HCT116 (cell line): ENCODE measurements around the gene SEMA3E. TPM values are rescaled to one million over a fixed set of nuclear protein-coding genes. Genes with fewer than 3 reads are reported as not detected.

Source experiments
- ATAC-seq: fragments of 200-7000 bp; cut with Tn5 transposase; 2 replicates; pipeline ENCODE4 v1.9.1; 2020; ENCODE audit warnings: mild to moderate bottlenecking, moderate library complexity
- BruUV-seq: library from RNA; stranded (reverse); fragments of 400-500 nt; replicated peaks from 2 replicates; lab custom pipeline; 2021; lab: Mats Ljungman, UMichigan
- CTCF ChIA-PET: fragments of 300-600 bp; sonication (Branson Sonifier 250); formaldehyde crosslinking; loops from one replicate; lab custom pipeline; 2021; ENCODE audit warnings: antibody characterized with exemption; lab: Charles Lee
- POLR2A ChIA-PET: fragments of 300-600, 350-600 bp; sonication (Branson Sonifier 250); formaldehyde crosslinking; loops from one replicate; lab custom pipeline; 2021; ENCODE audit warnings: antibody characterized with exemption; lab: Charles Lee
- RAD21 ChIA-PET, 2 experiments: fragments of 300-600 bp; sonication (Branson Sonifier 250); formaldehyde crosslinking; loops; one replicate each; lab custom pipeline; 2023; ENCODE audit warnings: low total read pairs in 2 of 2; ENCODE audit not compliant: uncharacterized antibody in 2 of 2, unreplicated experiment in 2 of 2, low non-redundant PET in 1 of 2; lab: Charles Lee
- DNase-seq: peaks from one replicate; pipeline ENCODE4 v3.0.0-alpha.2; 2010; ENCODE audit warnings: low read depth, low spot score
- H2AFZ ChIP-seq: fragments of 200-600 bp; shearing (Covaris generic), sonication (generic); 2 replicates; pipeline ENCODE4 v1.6.1; 2017; ENCODE audit warnings: low read depth, mixed run types, mixed read lengths, antibody characterized with exemption, low read length; ENCODE audit not compliant: poor library complexity, severe bottlenecking
- H3K27ac ChIP-seq: 2 replicates; pipeline ENCODE4 v1.5.1; 2012; ENCODE audit warnings: low read depth, low read length
- H3K27me3 ChIP-seq: fragments of 200-600 bp; sonication (generic); 2 replicates; pipeline ENCODE4 v1.6.1; 2016; ENCODE audit warnings: mixed run types, low read length, mixed read lengths; ENCODE audit not compliant: insufficient read depth
- H3K36me3 ChIP-seq, 2 experiments: fragments of 200-500 bp in 1 of 2; fragments of 200-600 bp in 1 of 2; sonication (Bioruptor generic) in 1 of 2; sonication (generic) in 1 of 2; 2 replicates each; pipeline versions ENCODE4 v1.5.1 to v1.6.1; 2014 to 2016; ENCODE audit warnings: low read length in 2 of 2, inconsistent platforms in 1 of 2, mixed read lengths in 1 of 2, mixed run types in 1 of 2; ENCODE audit not compliant: insufficient read depth in 2 of 2, control insufficient read depth in 1 of 2
- H3K4me1 ChIP-seq, 2 experiments: fragments of 200-600 bp in 1 of 2; sonication (generic) in 1 of 2; 2 replicates each; pipeline versions ENCODE4 v1.5.1 to v1.6.1; 2012 to 2017; ENCODE audit warnings: low read length in 2 of 2, inconsistent platforms in 1 of 2, mild to moderate bottlenecking in 1 of 2, mixed read lengths in 1 of 2, mixed run types in 1 of 2, moderate library complexity in 1 of 2; ENCODE audit not compliant: insufficient read depth in 2 of 2, control insufficient read depth in 1 of 2
- H3K4me2 ChIP-seq: fragments of 200-600 bp; sonication (generic); 2 replicates; pipeline ENCODE4 v1.6.1; 2017; ENCODE audit warnings: mixed run types, low read length, mixed read lengths
- H3K4me3 ChIP-seq, 2 experiments: fragments of 200-600 bp in 1 of 2; sonication (generic) in 1 of 2; replicated peaks in 1 of 2; 2 replicates each; pipeline ENCODE4 v1.5.1; 2011 to 2016; ENCODE audit warnings: low read length in 2 of 2, control low read depth in 1 of 2, low read depth in 1 of 2, mild to moderate bottlenecking in 1 of 2, mixed read lengths in 1 of 2, mixed run types in 1 of 2
- H3K79me2 ChIP-seq: fragments of 200-600 bp; sonication (generic); 2 replicates; pipeline ENCODE4 v1.6.1; 2017; ENCODE audit warnings: mild to moderate bottlenecking, mixed run types, low read length, moderate library complexity, mixed read lengths; ENCODE audit not compliant: insufficient read depth
- H3K9ac ChIP-seq: fragments of 200-600 bp; sonication (generic); 2 replicates; pipeline ENCODE4 v1.6.1; 2016; ENCODE audit warnings: low read length, mixed read lengths
- H3K9me2 ChIP-seq: fragments of 200-600 bp; sonication (generic), shearing (Covaris generic); 2 replicates; pipeline ENCODE4 v1.6.1; 2017; ENCODE audit warnings: mixed run types, mild to moderate bottlenecking, moderate library complexity; ENCODE audit not compliant: insufficient read depth
- H3K9me3 ChIP-seq, 2 experiments: fragments of 200-500 bp in 1 of 2; fragments of 200-600 bp in 1 of 2; sonication (Bioruptor generic) in 1 of 2; sonication (generic) in 1 of 2; 2 replicates each; pipeline ENCODE4 v1.6.1; 2014 to 2017; ENCODE audit warnings: low read length in 2 of 2, mixed read lengths in 2 of 2, inconsistent platforms in 1 of 2, low read depth in 1 of 2, mild to moderate bottlenecking in 1 of 2, mixed run types in 1 of 2, moderate library complexity in 1 of 2; ENCODE audit not compliant: control insufficient read depth in 1 of 2, insufficient read depth in 1 of 2
- H4K20me1 ChIP-seq: fragments of 200-600 bp; sonication (generic), shearing (Covaris generic); 2 replicates; pipeline ENCODE4 v1.6.1; 2017; ENCODE audit warnings: mixed run types, mild to moderate bottlenecking, moderate library complexity; ENCODE audit not compliant: insufficient read depth
- CBX3 ChIP-seq: IDR thresholded peaks from 2 replicates; pipeline ENCODE4 v1.6.1; 2012; ENCODE audit warnings: low read depth
- CEBPB ChIP-seq: IDR thresholded peaks from 2 replicates; pipeline ENCODE4 v1.6.1; 2012; ENCODE audit warnings: low read depth
- EGR1 ChIP-seq: IDR thresholded peaks from 2 replicates; pipeline ENCODE4 v1.6.1; 2012; ENCODE audit warnings: low read depth
- ELF1 ChIP-seq: IDR thresholded peaks from 2 replicates; pipeline ENCODE4 v1.6.1; 2012; ENCODE audit warnings: low read depth, borderline replicate concordance
- EZH2 ChIP-seq: fragments of 200-600 bp; sonication (generic); IDR thresholded peaks from 2 replicates; pipeline ENCODE4 v1.6.1; 2017; ENCODE audit warnings: antibody characterized with exemption, mixed run types
- EZH2phosphoT487 ChIP-seq: fragments of 200-600 bp; IDR thresholded peaks from 2 replicates; pipeline ENCODE4 v1.6.1; 2018; ENCODE audit warnings: antibody characterized with exemption, borderline replicate concordance
- FOSL1 ChIP-seq: IDR thresholded peaks from 2 replicates; pipeline ENCODE4 v1.6.1; 2012; ENCODE audit warnings: low read depth
- POLR2A ChIP-seq: IDR thresholded peaks from 2 replicates; pipeline ENCODE4 v1.7.0; 2011; ENCODE audit warnings: borderline replicate concordance; ENCODE audit not compliant: insufficient read depth, insufficient read length; ENCODE audit errors: extremely low read depth
- POLR2AphosphoS5 ChIP-seq: IDR thresholded peaks from 2 replicates; pipeline ENCODE4 v1.6.1; 2011; ENCODE audit warnings: mild to moderate bottlenecking, low read depth, low read length, moderate library complexity
- RAD21 ChIP-seq: IDR thresholded peaks from 2 replicates; pipeline ENCODE4 v1.6.1; 2012; ENCODE audit warnings: low read depth, mild to moderate bottlenecking
- SRF ChIP-seq: IDR thresholded peaks from 2 replicates; pipeline ENCODE4 v1.6.1; 2012; ENCODE audit warnings: low read depth
- TCF7L2 ChIP-seq: IDR thresholded peaks from 2 replicates; pipeline ENCODE4 v1.7.0; 2011; ENCODE audit warnings: borderline replicate concordance, inconsistent platforms; ENCODE audit not compliant: insufficient read depth, insufficient read length; ENCODE audit errors: extremely low read depth
- YY1 ChIP-seq: IDR thresholded peaks from 2 replicates; pipeline ENCODE4 v1.6.1; 2011; ENCODE audit warnings: low read length, low read depth, moderate library complexity, mild to moderate bottlenecking; ENCODE audit not compliant: insufficient replicate concordance; ENCODE audit errors: extremely low read depth
- ZNF274 ChIP-seq: fragments of 200-500 bp; sonication (Bioruptor generic); IDR thresholded peaks from 2 replicates; pipeline ENCODE4 v1.6.1; 2014; ENCODE audit warnings: mild to moderate bottlenecking, low read depth, low read length, inconsistent platforms
- intact Hi-C: fragments of 100-400 bp; cut with micrococcal nuclease; formaldehyde crosslinking; loops from 2 replicates; pipeline ENCODE4 v1.10.0; 2022
- total RNA-seq: library from RNA; stranded (reverse); gene quantifications from one replicate; pipeline ENCODE4 v1.2.1, GENCODE V29; 2021; ENCODE audit not compliant: unreplicated experiment
- TF ChIP-seq, protein P1 (sequence below): IDR thresholded peaks from 2 replicates; pipeline ENCODE4 v1.6.1; 2012
- TF ChIP-seq, protein P2 (sequence below), 3 experiments: fragments of 200-600 bp in 1 of 3; sonication (generic) in 1 of 3; IDR thresholded peaks in 2 of 3; conservative IDR thresholded peaks in 1 of 3; 2 replicates each; pipeline ENCODE4 v1.5.1; 2012 to 2017; ENCODE audit warnings: low read depth in 2 of 3, low read length in 2 of 3, antibody characterized with exemption in 1 of 3, borderline replicate concordance in 1 of 3, control low read depth in 1 of 3, mild to moderate bottlenecking in 1 of 3, mixed read lengths in 1 of 3, mixed run types in 1 of 3, moderate library complexity in 1 of 3; ENCODE audit not compliant: insufficient read depth in 1 of 3
- TF ChIP-seq, protein P3 (sequence below): IDR thresholded peaks from 2 replicates; pipeline ENCODE4 v1.6.1; 2012
- TF ChIP-seq, protein P4 (sequence below): IDR thresholded peaks from 2 replicates; pipeline ENCODE4 v1.6.1; 2012; ENCODE audit warnings: low read depth
- TF ChIP-seq, protein P5 (sequence below): IDR thresholded peaks from 2 replicates; pipeline ENCODE4 v1.6.1; 2011; ENCODE audit warnings: mild to moderate bottlenecking, low read length, moderate library complexity; ENCODE audit not compliant: insufficient replicate concordance; ENCODE audit errors: extremely low read depth

The SEMA3E gene
- total RNA-seq, 1 experiment from 2014 or later: 1.6 TPM

DNA sequence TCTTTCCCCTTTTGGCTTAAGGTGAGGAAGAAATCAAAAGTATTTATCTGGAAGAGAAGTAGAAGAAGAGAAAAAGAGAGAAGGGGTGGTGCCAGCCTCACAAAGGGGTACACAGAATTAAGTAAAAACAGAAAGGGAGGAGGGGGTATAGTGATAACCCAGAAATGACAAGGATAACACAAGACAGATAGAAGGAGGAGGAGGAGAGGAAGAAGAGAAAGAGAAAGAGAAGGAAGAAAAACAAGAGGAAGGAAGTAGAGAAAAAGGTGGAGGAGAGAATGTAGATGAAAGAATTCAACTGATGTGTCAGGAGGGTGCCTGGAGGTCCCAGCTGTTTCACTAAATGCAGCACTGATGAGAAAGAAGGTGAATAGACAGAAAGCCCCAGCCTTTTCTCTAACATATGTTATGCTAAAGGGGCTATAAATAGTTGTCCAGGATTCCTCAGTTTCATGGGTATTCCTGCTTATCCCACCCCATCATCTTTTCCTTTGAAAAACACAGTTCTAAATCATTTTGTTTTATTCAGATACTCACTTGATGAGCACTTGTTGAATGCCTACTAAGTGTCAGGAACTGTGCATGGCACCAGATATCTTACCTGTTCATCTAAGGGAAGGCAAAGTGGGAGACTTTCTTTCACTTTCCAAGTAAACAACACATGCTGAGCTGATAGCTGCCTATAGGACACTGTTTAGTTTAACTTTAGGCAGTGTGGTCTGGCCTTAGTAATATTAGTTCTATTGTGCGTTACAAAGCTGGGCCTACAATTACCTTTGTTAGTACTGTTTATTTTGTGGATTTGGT, 8.0 kb downstream of the SEMA3E start:
- H2AFZ ChIP-seq: no peak overlapping the region
- POLR2A ChIA-PET: no interaction called here
- DNase-seq (no peak), ATAC-seq (no peak)
- H3K4me2 ChIP-seq: no peak overlapping the region
- no peaks in the 10 kb centered on the region for H3K9me3 ChIP-seq
- intact Hi-C loops: no loop called here
- no peak overlapping the region for H3K27ac ChIP-seq
- H3K4me1 ChIP-seq: no peaks in the 10 kb centered on the region
- CTCF ChIA-PET: no interaction called here
- no peaks in the 10 kb centered on the region for H4K20me1 ChIP-seq
- H3K79me2 ChIP-seq: no peaks in the 10 kb centered on the region
- no peaks in the 10 kb centered on the region for H3K36me3 ChIP-seq
- no TSS peak for BruUV-seq
- H3K27me3 ChIP-seq: no peaks in the 10 kb centered on the region
- H3K9ac ChIP-seq: no peak overlapping the region
- no peaks in the 10 kb centered on the region for H3K9me2 ChIP-seq
- H3K4me3 ChIP-seq: no peak overlapping the region
- no peak for TF ChIP-seq EGR1
- no peak for TF ChIP-seq EZH2
- TF ChIP-seq, protein P1, sequence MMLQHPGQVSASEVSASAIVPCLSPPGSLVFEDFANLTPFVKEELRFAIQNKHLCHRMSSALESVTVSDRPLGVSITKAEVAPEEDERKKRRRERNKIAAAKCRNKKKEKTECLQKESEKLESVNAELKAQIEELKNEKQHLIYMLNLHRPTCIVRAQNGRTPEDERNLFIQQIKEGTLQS: no peak
- TF ChIP-seq CEBPB: no peak
- no peak for TF ChIP-seq ZNF274
- no peak for TF ChIP-seq EZH2phosphoT487
- TF ChIP-seq TCF7L2: no peak
- no peak for TF ChIP-seq POLR2A
- no peak for TF ChIP-seq CBX3
- TF ChIP-seq, protein P2, sequence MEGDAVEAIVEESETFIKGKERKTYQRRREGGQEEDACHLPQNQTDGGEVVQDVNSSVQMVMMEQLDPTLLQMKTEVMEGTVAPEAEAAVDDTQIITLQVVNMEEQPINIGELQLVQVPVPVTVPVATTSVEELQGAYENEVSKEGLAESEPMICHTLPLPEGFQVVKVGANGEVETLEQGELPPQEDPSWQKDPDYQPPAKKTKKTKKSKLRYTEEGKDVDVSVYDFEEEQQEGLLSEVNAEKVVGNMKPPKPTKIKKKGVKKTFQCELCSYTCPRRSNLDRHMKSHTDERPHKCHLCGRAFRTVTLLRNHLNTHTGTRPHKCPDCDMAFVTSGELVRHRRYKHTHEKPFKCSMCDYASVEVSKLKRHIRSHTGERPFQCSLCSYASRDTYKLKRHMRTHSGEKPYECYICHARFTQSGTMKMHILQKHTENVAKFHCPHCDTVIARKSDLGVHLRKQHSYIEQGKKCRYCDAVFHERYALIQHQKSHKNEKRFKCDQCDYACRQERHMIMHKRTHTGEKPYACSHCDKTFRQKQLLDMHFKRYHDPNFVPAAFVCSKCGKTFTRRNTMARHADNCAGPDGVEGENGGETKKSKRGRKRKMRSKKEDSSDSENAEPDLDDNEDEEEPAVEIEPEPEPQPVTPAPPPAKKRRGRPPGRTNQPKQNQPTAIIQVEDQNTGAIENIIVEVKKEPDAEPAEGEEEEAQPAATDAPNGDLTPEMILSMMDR (IDR thresholded peaks at IDR 0.05 in 2 of 3, conservative IDR thresholded peaks at IDR 0.05 in 1 of 3; ENCODE audit: borderline replicate concordance in 1 of 3, insufficient read depth in 1 of 3, low read depth in 2 of 3, low read length in 2 of 3): no peak
- TF ChIP-seq FOSL1: no peak
- no peak for TF ChIP-seq YY1
- TF ChIP-seq, protein P3, sequence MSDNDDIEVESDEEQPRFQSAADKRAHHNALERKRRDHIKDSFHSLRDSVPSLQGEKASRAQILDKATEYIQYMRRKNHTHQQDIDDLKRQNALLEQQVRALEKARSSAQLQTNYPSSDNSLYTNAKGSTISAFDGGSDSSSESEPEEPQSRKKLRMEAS: no peak
- no peak for TF ChIP-seq ELF1
- no peak for TF ChIP-seq RAD21
- TF ChIP-seq, protein P4, sequence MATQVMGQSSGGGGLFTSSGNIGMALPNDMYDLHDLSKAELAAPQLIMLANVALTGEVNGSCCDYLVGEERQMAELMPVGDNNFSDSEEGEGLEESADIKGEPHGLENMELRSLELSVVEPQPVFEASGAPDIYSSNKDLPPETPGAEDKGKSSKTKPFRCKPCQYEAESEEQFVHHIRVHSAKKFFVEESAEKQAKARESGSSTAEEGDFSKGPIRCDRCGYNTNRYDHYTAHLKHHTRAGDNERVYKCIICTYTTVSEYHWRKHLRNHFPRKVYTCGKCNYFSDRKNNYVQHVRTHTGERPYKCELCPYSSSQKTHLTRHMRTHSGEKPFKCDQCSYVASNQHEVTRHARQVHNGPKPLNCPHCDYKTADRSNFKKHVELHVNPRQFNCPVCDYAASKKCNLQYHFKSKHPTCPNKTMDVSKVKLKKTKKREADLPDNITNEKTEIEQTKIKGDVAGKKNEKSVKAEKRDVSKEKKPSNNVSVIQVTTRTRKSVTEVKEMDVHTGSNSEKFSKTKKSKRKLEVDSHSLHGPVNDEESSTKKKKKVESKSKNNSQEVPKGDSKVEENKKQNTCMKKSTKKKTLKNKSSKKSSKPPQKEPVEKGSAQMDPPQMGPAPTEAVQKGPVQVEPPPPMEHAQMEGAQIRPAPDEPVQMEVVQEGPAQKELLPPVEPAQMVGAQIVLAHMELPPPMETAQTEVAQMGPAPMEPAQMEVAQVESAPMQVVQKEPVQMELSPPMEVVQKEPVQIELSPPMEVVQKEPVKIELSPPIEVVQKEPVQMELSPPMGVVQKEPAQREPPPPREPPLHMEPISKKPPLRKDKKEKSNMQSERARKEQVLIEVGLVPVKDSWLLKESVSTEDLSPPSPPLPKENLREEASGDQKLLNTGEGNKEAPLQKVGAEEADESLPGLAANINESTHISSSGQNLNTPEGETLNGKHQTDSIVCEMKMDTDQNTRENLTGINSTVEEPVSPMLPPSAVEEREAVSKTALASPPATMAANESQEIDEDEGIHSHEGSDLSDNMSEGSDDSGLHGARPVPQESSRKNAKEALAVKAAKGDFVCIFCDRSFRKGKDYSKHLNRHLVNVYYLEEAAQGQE: no peak
- TF ChIP-seq, protein P5, sequence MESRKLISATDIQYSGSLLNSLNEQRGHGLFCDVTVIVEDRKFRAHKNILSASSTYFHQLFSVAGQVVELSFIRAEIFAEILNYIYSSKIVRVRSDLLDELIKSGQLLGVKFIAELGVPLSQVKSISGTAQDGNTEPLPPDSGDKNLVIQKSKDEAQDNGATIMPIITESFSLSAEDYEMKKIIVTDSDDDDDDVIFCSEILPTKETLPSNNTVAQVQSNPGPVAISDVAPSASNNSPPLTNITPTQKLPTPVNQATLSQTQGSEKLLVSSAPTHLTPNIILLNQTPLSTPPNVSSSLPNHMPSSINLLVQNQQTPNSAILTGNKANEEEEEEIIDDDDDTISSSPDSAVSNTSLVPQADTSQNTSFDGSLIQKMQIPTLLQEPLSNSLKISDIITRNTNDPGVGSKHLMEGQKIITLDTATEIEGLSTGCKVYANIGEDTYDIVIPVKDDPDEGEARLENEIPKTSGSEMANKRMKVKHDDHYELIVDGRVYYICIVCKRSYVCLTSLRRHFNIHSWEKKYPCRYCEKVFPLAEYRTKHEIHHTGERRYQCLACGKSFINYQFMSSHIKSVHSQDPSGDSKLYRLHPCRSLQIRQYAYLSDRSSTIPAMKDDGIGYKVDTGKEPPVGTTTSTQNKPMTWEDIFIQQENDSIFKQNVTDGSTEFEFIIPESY: no peak
- no peak for TF ChIP-seq SRF
- TF ChIP-seq POLR2AphosphoS5: no peak
- TF ChIP-seq, all 23 proteins: peak for 0
- RAD21 ChIA-PET: no interaction called here
